Activated T-cell treated with anti-CD3 and anti-CD28 coated beads, Interleukin-2, amount 50 U/mL, for 24 hours (primary cell): ENCODE measurements around the gene HSDL1.

ENCODE experiments used
- DNase-seq: peaks from one replicate; pipeline ENCODE4 v3.0.0-alpha.2; 2020
- H3K27ac Mint-ChIP-seq: 2 replicates; pipeline ENCODE4 v1.8.0; 2020; ENCODE audit warnings: mild to moderate bottlenecking, mixed read lengths
- H3K27me3 Mint-ChIP-seq: 2 replicates; pipeline ENCODE4 v1.8.0; 2020; ENCODE audit warnings: mixed read lengths
- H3K36me3 Mint-ChIP-seq: 2 replicates; pipeline ENCODE4 v1.8.0; 2020; ENCODE audit warnings: low read depth, mixed read lengths
- H3K4me1 Mint-ChIP-seq: 2 replicates; pipeline ENCODE4 v1.8.0; 2020; ENCODE audit warnings: low read depth, mixed read lengths
- H3K4me3 Mint-ChIP-seq: 2 replicates; pipeline ENCODE4 v1.8.0; 2020; ENCODE audit warnings: mild to moderate bottlenecking, moderate library complexity, mixed read lengths
- H3K9me3 Mint-ChIP-seq: 2 replicates; pipeline ENCODE4 v1.8.0; 2020; ENCODE audit warnings: mixed read lengths

Gene HSDL1

GRCh38 chr16:84091460-84091859, 53.5 kb downstream of the HSDL1 start:
- H3K36me3 Mint-ChIP-seq: peaks cover 95% of the 10 kb centered on the region
- H3K27ac Mint-ChIP-seq: no peak overlapping the region
- H3K4me3 Mint-ChIP-seq: no peak overlapping the region
- H3K27me3 Mint-ChIP-seq: no peaks in the 10 kb centered on the region
- no peaks in the 10 kb centered on the region for H3K9me3 Mint-ChIP-seq
- no peak for DNase-seq
- peaks cover 38% of the 10 kb centered on the region for H3K4me1 Mint-ChIP-seq

- Mint-ChIP-seq H3K27ac (peak overlapping the region; percentile 51), H3K9me3 (no peaks in the 10 kb centered on the region), H3K4me3 (no peak overlapping the region), H3K36me3 (peaks cover 92% of the 10 kb centered on the region), H3K27me3 (no peaks in the 10 kb centered on the region), H3K4me1 (peaks cover 45% of the 10 kb centered on the region)
- DNase-seq: no peak
These were observed 54.8 kb downstream of the HSDL1 start for GRCh38 chr16:84090211-84090610.

- H3K4me1 Mint-ChIP-seq: peaks cover 45% of the 10 kb centered on the region
- H3K27ac Mint-ChIP-seq: peak overlapping the region; percentile 71
- peaks cover 91% of the 10 kb centered on the region for H3K36me3 Mint-ChIP-seq
- no peaks in the 10 kb centered on the region for H3K9me3 Mint-ChIP-seq
- H3K4me3 Mint-ChIP-seq: peak overlapping the region; percentile 3
- H3K27me3 Mint-ChIP-seq: no peaks in the 10 kb centered on the region
- DNase-seq: peak; percentile 66
These were observed 56.1 kb downstream of the HSDL1 start for GRCh38 chr16:84088695-84089395.

- no peak overlapping the region for H3K4me3 Mint-ChIP-seq
- peaks cover 45% of the 10 kb centered on the region for H3K4me1 Mint-ChIP-seq
- peak overlapping the region; percentile 36 for H3K27ac Mint-ChIP-seq
- H3K36me3 Mint-ChIP-seq: peaks cover 90% of the 10 kb centered on the region
- no peaks in the 10 kb centered on the region for H3K9me3 Mint-ChIP-seq
- no peaks in the 10 kb centered on the region for H3K27me3 Mint-ChIP-seq
- no peak for DNase-seq
These were observed 57.4 kb downstream of the HSDL1 start for GRCh38 chr16:84087466-84088151.

- DNase-seq: no peak
- H3K4me1 Mint-ChIP-seq: peaks cover 45% of the 10 kb centered on the region
- H3K9me3 Mint-ChIP-seq: no peaks in the 10 kb centered on the region
- no peak overlapping the region for H3K4me3 Mint-ChIP-seq
- no peak overlapping the region for H3K27ac Mint-ChIP-seq
- no peaks in the 10 kb centered on the region for H3K27me3 Mint-ChIP-seq
- peaks cover 90% of the 10 kb centered on the region for H3K36me3 Mint-ChIP-seq
These were observed 58.0 kb downstream of the HSDL1 start for GRCh38 chr16:84087001-84087400.

GRCh38 chr16:84086341-84086740, 58.6 kb downstream of the HSDL1 start:
- Mint-ChIP-seq H3K27ac (peak overlapping the region; percentile 30), H3K36me3 (peaks cover 90% of the 10 kb centered on the region), H3K9me3 (no peaks in the 10 kb centered on the region), H3K4me1 (peaks cover 45% of the 10 kb centered on the region), H3K27me3 (no peaks in the 10 kb centered on the region), H3K4me3 (no peak overlapping the region)
- no peak for DNase-seq

- Mint-ChIP-seq H3K27ac (peak overlapping the region; percentile 30), H3K4me1 (peaks cover 45% of the 10 kb centered on the region), H3K27me3 (no peaks in the 10 kb centered on the region), H3K36me3 (peaks cover 90% of the 10 kb centered on the region), H3K4me3 (no peak overlapping the region), H3K9me3 (no peaks in the 10 kb centered on the region)
- DNase-seq: no peak
These were observed 59.2 kb downstream of the HSDL1 start for GRCh38 chr16:84085773-84086172.

GRCh38 chr16:84085271-84085667, 59.7 kb downstream of the HSDL1 start:
- no peak overlapping the region for H3K4me3 Mint-ChIP-seq

GRCh38 chr16:84084570-84085270, 60.3 kb downstream of the HSDL1 start:
- Mint-ChIP-seq H3K36me3 (peaks cover 93% of the 10 kb centered on the region), H3K27ac (no peak overlapping the region)

More at GRCh38 chr16:84085271-84085667, 59.7 kb downstream of the HSDL1 start:
- no peak overlapping the region for H3K27ac Mint-ChIP-seq
- peaks cover 45% of the 10 kb centered on the region for H3K4me1 Mint-ChIP-seq
- no peaks in the 10 kb centered on the region for H3K27me3 Mint-ChIP-seq
- DNase-seq: no peak
- no peaks in the 10 kb centered on the region for H3K9me3 Mint-ChIP-seq
- peaks cover 92% of the 10 kb centered on the region for H3K36me3 Mint-ChIP-seq

GRCh38 chr16:84082835-84083569, 62.0 kb downstream of the HSDL1 start:
- H3K4me3 Mint-ChIP-seq: no peak overlapping the region
- H3K27ac Mint-ChIP-seq: no peak overlapping the region
- H3K36me3 Mint-ChIP-seq: peaks cover 91% of the 10 kb centered on the region

More at GRCh38 chr16:84084570-84085270, 60.3 kb downstream of the HSDL1 start:
- no peak overlapping the region for H3K4me3 Mint-ChIP-seq
- DNase-seq: peak; percentile 74
- peaks cover 45% of the 10 kb centered on the region for H3K4me1 Mint-ChIP-seq
- H3K27me3 Mint-ChIP-seq: no peaks in the 10 kb centered on the region
- H3K9me3 Mint-ChIP-seq: no peaks in the 10 kb centered on the region

GRCh38 chr16:84082110-84082509, 62.9 kb downstream of the HSDL1 start:
- no peak overlapping the region for H3K4me3 Mint-ChIP-seq
- H3K27ac Mint-ChIP-seq: peak overlapping the region; percentile 50
- no peaks in the 10 kb centered on the region for H3K9me3 Mint-ChIP-seq
- peaks cover 23% of the 10 kb centered on the region for H3K4me1 Mint-ChIP-seq
- no peaks in the 10 kb centered on the region for H3K27me3 Mint-ChIP-seq
- H3K36me3 Mint-ChIP-seq: peaks cover 91% of the 10 kb centered on the region
- no peak for DNase-seq

More at GRCh38 chr16:84082835-84083569, 62.0 kb downstream of the HSDL1 start:
- Mint-ChIP-seq H3K27me3 (no peaks in the 10 kb centered on the region), H3K9me3 (no peaks in the 10 kb centered on the region), H3K4me1 (peaks cover 28% of the 10 kb centered on the region)
- DNase-seq: no peak

- Mint-ChIP-seq H3K4me3 (no peak overlapping the region), H3K27me3 (no peaks in the 10 kb centered on the region), H3K36me3 (peaks cover 91% of the 10 kb centered on the region), H3K4me1 (peaks cover 20% of the 10 kb centered on the region), H3K27ac (no peak overlapping the region), H3K9me3 (no peaks in the 10 kb centered on the region)
- DNase-seq: no peak
These were observed 63.5 kb downstream of the HSDL1 start for GRCh38 chr16:84081446-84081989.

- Mint-ChIP-seq H3K27me3 (no peaks in the 10 kb centered on the region), H3K4me3 (no peak overlapping the region), H3K27ac (no peak overlapping the region), H3K4me1 (peaks cover 15% of the 10 kb centered on the region), H3K36me3 (peaks cover 89% of the 10 kb centered on the region), H3K9me3 (no peaks in the 10 kb centered on the region)
- DNase-seq: no peak
These were observed 64.2 kb downstream of the HSDL1 start for GRCh38 chr16:84080813-84081212.

GRCh38 chr16:84080378-84080777, 64.6 kb downstream of the HSDL1 start:
- Mint-ChIP-seq H3K36me3 (peaks cover 92% of the 10 kb centered on the region), H3K9me3 (no peaks in the 10 kb centered on the region), H3K4me3 (no peak overlapping the region), H3K27me3 (no peaks in the 10 kb centered on the region), H3K27ac (no peak overlapping the region), H3K4me1 (peaks cover 13% of the 10 kb centered on the region)
- no peak for DNase-seq
